ENCODE measurements around the gene EPG5. TPM values are rescaled to one million over a fixed set of nuclear protein-coding genes. Genes with fewer than 3 reads are reported as not detected.

The EPG5 gene
- total and polyA plus RNA-seq, 10 of the 15 experiments (the other 5 are each of a cell fraction or from before 2014, with no cell fraction given): 1.9 to 27.7 (median 9.0) TPM

DNA sequence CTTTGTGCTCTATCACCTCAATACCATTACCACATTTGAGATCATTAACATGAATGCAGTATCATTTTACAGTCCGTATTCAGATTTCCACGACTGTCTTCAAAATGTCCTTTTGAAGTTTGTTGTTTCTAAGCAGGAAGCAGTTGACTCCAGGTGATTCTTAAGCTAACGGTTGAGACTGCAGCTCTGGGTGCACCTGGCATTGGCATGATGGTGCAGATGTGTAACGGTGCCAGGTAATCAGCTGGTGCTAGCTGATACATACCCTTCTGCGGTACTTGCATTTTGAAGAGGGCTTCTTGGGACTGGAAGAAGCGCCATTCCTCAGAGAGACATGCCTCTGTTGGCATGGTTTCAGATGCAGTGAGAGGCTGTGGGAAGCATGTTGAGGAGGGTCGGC lies 122.2 kb downstream of the EPG5 start (continued):
- TF ChIP-seq, protein P1, sequence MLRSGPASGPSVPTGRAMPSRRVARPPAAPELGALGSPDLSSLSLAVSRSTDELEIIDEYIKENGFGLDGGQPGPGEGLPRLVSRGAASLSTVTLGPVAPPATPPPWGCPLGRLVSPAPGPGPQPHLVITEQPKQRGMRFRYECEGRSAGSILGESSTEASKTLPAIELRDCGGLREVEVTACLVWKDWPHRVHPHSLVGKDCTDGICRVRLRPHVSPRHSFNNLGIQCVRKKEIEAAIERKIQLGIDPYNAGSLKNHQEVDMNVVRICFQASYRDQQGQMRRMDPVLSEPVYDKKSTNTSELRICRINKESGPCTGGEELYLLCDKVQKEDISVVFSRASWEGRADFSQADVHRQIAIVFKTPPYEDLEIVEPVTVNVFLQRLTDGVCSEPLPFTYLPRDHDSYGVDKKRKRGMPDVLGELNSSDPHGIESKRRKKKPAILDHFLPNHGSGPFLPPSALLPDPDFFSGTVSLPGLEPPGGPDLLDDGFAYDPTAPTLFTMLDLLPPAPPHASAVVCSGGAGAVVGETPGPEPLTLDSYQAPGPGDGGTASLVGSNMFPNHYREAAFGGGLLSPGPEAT (IDR thresholded peaks at IDR 0.05; ENCODE audit: low read depth): no peak
- TF ChIP-seq HDAC2 (IDR thresholded peaks at IDR 0.05) (no peak), NR2C2 (IDR thresholded peaks at IDR 0.05; ENCODE audit: borderline replicate concordance, control insufficient read depth, insufficient read length, low read depth) (no peak), BRCA1 (IDR thresholded peaks at IDR 0.05; ENCODE audit: low read depth, low read length) (no peak)
- TF ChIP-seq, protein P2, sequence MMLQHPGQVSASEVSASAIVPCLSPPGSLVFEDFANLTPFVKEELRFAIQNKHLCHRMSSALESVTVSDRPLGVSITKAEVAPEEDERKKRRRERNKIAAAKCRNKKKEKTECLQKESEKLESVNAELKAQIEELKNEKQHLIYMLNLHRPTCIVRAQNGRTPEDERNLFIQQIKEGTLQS (IDR thresholded peaks at IDR 0.05; ENCODE audit: borderline replicate concordance, extremely low read depth, low read depth, low read length): no peak

DNA sequence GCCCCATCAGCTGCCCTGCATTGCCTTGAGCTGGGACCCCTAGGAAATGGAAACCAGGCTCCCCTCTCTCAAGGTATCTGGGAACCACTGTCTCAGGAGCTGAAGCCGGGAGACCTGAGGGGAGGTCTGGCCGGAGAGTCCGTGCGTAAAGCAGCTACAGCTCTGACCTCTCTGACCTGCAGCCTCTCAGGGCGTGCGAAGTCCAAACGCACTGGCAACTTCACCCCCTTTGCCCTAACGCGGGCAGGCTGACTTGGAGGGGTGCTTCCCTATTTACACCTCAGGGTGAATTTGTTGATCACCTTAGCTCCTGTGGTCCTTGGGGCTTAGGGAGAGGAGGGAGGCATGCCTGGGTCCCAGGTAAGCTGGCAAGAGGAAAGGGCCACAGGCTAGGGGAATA lies 124.1 kb downstream of the EPG5 start:
- ChIA-PET RAD21 (ENCODE audit: unreplicated experiment) (no interaction called here), CTCF (interaction anchor here (1.3 to 1.4 kb wide), 2 partner anchors 37 to 179 kb away, joined by 3 to 4 read pairs; no protein-coding TSS in a partner anchor)
- no peak for FAIRE-seq
- TF ChIP-seq, protein P3, sequence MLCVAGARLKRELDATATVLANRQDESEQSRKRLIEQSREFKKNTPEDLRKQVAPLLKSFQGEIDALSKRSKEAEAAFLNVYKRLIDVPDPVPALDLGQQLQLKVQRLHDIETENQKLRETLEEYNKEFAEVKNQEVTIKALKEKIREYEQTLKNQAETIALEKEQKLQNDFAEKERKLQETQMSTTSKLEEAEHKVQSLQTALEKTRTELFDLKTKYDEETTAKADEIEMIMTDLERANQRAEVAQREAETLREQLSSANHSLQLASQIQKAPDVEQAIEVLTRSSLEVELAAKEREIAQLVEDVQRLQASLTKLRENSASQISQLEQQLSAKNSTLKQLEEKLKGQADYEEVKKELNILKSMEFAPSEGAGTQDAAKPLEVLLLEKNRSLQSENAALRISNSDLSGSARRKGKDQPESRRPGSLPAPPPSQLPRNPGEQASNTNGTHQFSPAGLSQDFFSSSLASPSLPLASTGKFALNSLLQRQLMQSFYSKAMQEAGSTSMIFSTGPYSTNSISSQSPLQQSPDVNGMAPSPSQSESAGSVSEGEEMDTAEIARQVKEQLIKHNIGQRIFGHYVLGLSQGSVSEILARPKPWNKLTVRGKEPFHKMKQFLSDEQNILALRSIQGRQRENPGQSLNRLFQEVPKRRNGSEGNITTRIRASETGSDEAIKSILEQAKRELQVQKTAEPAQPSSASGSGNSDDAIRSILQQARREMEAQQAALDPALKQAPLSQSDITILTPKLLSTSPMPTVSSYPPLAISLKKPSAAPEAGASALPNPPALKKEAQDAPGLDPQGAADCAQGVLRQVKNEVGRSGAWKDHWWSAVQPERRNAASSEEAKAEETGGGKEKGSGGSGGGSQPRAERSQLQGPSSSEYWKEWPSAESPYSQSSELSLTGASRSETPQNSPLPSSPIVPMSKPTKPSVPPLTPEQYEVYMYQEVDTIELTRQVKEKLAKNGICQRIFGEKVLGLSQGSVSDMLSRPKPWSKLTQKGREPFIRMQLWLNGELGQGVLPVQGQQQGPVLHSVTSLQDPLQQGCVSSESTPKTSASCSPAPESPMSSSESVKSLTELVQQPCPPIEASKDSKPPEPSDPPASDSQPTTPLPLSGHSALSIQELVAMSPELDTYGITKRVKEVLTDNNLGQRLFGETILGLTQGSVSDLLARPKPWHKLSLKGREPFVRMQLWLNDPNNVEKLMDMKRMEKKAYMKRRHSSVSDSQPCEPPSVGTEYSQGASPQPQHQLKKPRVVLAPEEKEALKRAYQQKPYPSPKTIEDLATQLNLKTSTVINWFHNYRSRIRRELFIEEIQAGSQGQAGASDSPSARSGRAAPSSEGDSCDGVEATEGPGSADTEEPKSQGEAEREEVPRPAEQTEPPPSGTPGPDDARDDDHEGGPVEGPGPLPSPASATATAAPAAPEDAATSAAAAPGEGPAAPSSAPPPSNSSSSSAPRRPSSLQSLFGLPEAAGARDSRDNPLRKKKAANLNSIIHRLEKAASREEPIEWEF (IDR thresholded peaks at IDR 0.05; ENCODE audit: insufficient replicate concordance, low read depth, low read length): no peak
- TF ChIP-seq RFX5 (IDR thresholded peaks at IDR 0.05; ENCODE audit: low read depth, low read length) (no peak), FOXK2 (IDR thresholded peaks at IDR 0.05) (no peak), MYB (IDR thresholded peaks at IDR 0.05; ENCODE audit: borderline replicate concordance, low read depth, low read length) (no peak), MTA2 (IDR thresholded peaks at IDR 0.05; ENCODE audit: low read depth) (no peak), RB1 (IDR thresholded peaks at IDR 0.05; ENCODE audit: borderline replicate concordance) (no peak), DPF2 (IDR thresholded peaks at IDR 0.05) (no peak), TBL1XR1 (IDR thresholded peaks at IDR 0.05; ENCODE audit: low read depth, low read length) (no peak), CREM (IDR thresholded peaks at IDR 0.05; ENCODE audit: low read depth) (no peak)
- TF ChIP-seq, protein P4, sequence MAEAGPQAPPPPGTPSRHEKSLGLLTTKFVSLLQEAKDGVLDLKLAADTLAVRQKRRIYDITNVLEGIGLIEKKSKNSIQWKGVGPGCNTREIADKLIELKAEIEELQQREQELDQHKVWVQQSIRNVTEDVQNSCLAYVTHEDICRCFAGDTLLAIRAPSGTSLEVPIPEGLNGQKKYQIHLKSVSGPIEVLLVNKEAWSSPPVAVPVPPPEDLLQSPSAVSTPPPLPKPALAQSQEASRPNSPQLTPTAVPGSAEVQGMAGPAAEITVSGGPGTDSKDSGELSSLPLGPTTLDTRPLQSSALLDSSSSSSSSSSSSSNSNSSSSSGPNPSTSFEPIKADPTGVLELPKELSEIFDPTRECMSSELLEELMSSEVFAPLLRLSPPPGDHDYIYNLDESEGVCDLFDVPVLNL (IDR thresholded peaks at IDR 0.05; ENCODE audit: low read depth, low read length): no peak

More for the DNA sequence above, 124.1 kb downstream of the EPG5 start:
- Histone ChIP-seq H3K4me1 (ENCODE audit: control insufficient read depth, insufficient read depth, low read length) (peaks cover 3% of the 10 kb centered on the region; the same call in 1 of the 2 replicates), H3K4me3 (no peak overlapping the region), H3K79me2 (ENCODE audit: control insufficient read depth, insufficient read depth, low read length) (no peaks in the 10 kb centered on the region), H4K20me1 (ENCODE audit: control insufficient read depth, insufficient read depth) (no peaks in the 10 kb centered on the region), H2AFZ (ENCODE audit: control insufficient read depth, low read depth, low read length) (no peak overlapping the region), H3K27ac (ENCODE audit: control insufficient read depth, insufficient read depth) (no peak overlapping the region), H3K36me3 (ENCODE audit: control insufficient read depth in 2 of 2, insufficient read depth in 2 of 2, low read length in 1 of 2) (no peaks in the 10 kb centered on the region), H3K4me2 (ENCODE audit: control insufficient read depth, insufficient read depth) (no peak overlapping the region), H3K27me3 (replicated peaks in 1 of 2; ENCODE audit: control insufficient read depth in 2 of 2, insufficient read depth in 2 of 2, low read length in 1 of 2) (peaks cover 0 to 3% of the 10 kb centered on the region in 2 experiments; a peak in 1 of 4 replicates), H3K9me3 (replicated peaks; ENCODE audit: control insufficient read depth, insufficient read depth, low read length) (no peaks in the 10 kb centered on the region; the same call in 2 of the 3 replicates), H3K9ac (ENCODE audit: control insufficient read depth, insufficient read depth, low read length) (no peak overlapping the region)
- ChIA-PET SMC1A (ENCODE audit: uncharacterized antibody, unreplicated experiment) (no interaction called here), POLR2A (no interaction called here)
- no peak for ATAC-seq
- no TSS peak for BruUV-seq (replicated peaks)
- in situ Hi-C loops (cut with MboI) (no loop called here), intact Hi-C loops (cut with micrococcal nuclease; ENCODE audit: unreplicated experiment) (no loop called here)
- no peak for DNase-seq (ENCODE audit: low read depth, low spot score)
- 84% methylated on average over 9 of the region's 9 CpGs for WGBS (ENCODE audit: insufficient coverage, insufficient replicate concordance, low lambda C conversion rate, missing lambda C conversion rate)
